Measurements from ENCODE around the gene KDM1A. TPM values are rescaled to one million over a fixed set of nuclear protein-coding genes. Genes with fewer than 3 reads are reported as not detected.

The KDM1A gene
- total RNA-seq, 2 donors from 2014 or later, result 49.2 to 50.7 TPM

DNA sequence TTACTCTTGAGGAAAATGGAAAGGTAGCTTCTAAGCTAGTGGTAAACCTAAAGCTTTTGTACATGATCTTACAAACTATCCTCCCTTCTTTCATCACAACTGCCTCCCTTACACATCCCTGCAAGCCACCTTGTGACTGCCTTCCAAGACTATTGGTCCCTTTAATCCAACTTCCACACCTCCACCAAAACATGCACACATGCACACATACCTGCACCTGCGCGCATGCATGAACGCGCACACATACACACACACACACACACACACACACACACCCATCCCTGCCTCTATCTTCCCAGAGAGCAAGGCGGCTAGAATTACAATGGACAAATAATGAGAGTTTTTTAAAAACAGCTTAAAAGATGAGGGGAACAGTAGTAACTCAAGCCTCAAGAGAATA lies 91.1 kb downstream of the KDM1A start:
- peak overlapping the region; percentile 33 to 48 for H3K4me3 Mint-ChIP-seq
- ATAC-seq (replicated peaks in 1 of 2), result no peak
- no peaks in the 10 kb centered on the region for H3K9me3 Mint-ChIP-seq
- peaks cover 1 to 3% of the 10 kb centered on the region in 2 donors for H3K36me3 Mint-ChIP-seq (ENCODE audit: insufficient read depth in 2 of 2)
- peaks cover 70% of the 10 kb centered on the region for H3K4me1 Mint-ChIP-seq (ENCODE audit: low read depth)
- H3K27me3 Mint-ChIP-seq (ENCODE audit: low read depth), result no peaks in the 10 kb centered on the region
- peak overlapping the region; percentile 90 for H3K27ac Mint-ChIP-seq
- no peak for DNase-seq

DNA sequence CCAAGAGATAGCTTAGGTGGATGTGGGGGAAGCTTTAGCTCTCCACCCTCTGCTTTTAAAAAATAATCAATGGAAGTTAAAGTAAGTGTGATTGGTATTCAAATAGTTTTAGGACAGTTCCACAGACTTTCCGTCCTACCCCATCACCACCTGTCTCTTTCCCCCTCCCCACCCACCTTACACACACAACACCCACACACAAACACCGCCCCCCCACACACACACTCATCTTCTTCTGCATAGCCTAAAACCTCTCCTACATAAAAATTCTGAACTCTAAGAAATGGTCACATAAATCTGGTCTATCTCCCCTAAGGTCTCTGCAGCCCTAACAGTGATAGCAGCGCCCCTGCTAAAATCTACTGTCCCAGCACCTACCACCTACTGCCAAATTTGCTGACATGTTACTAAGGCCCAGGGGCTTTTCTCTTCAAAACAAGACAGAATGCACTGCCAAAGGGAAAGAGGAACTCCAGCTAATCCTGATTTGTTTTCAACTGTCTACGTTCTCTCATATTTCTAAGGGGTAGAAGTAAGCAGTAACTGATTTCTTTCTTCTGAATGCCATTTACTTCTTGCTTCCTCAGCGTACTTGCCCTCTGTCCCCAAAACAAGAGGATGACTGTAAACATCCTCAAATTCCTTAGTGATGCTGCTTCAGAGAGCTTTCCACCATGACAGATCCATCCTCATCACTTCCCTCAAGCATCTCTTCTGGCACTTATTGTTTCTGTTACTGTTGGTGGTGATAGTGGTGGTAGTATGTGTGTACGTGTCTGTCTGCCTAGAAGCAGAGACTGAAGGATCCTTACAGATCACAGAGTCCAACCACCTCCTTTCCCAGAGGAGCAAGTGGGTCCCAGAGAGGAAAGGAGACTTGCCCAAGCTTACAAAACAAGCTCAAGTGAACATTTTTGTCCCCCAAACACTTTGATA lies 92.6 kb downstream of the KDM1A start:
- peak overlapping the region; percentile 36 for H3K27ac Mint-ChIP-seq
- H3K27me3 Mint-ChIP-seq (ENCODE audit: low read depth), result no peaks in the 10 kb centered on the region
- DNase-seq, result no peak
- peak overlapping the region; percentile 5 to 67 for H3K4me3 Mint-ChIP-seq
- H3K36me3 Mint-ChIP-seq (ENCODE audit: insufficient read depth in 2 of 2), result peaks cover 1 to 3% of the 10 kb centered on the region in 2 donors
- no peaks in the 10 kb centered on the region for H3K9me3 Mint-ChIP-seq
- H3K4me1 Mint-ChIP-seq (ENCODE audit: low read depth), result peaks cover 73% of the 10 kb centered on the region
- ATAC-seq (replicated peaks in 1 of 2), result no peak

DNA sequence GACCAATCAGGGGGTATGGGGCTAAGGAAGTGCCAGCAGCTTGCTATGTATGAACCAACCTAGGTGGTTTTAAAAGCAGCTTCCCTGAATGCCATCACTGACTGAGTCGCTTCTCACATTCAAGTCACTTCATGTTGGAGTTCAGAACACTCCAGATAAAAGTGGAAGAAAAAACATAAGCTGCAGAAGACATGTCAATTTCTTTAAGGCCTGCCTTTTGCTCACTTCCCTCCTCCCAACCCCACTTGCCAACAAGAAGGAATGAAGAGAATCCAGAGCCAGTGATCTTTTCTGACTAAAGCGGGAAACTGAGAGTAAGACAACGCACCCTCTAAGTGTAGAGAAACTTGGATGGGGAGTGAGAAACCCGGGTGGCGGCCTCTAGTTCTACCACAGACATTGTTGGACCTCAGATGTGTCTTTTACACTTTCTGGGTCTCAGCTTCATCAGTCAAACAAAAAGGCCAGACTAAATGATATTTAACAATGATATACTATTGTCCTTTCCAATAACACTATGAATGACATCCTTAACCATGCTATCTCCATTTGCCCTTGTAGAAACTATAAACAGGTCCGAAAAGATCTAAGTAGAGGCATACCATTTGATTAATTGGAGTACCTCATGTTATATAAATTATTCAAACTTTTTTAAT lies 95.3 kb downstream of the KDM1A start:
- ATAC-seq (replicated peaks in 1 of 2), result no peak
- peaks cover 78% of the 10 kb centered on the region for H3K4me1 Mint-ChIP-seq (ENCODE audit: low read depth)
- no peak overlapping the region for H3K4me3 Mint-ChIP-seq
- H3K36me3 Mint-ChIP-seq (ENCODE audit: insufficient read depth in 2 of 2), result peaks cover 0 to 3% of the 10 kb centered on the region in 2 donors
- H3K27ac Mint-ChIP-seq, result peak overlapping the region; percentile 42
- no peaks in the 10 kb centered on the region for H3K9me3 Mint-ChIP-seq
- no peak for DNase-seq
- H3K27me3 Mint-ChIP-seq (ENCODE audit: low read depth), result no peaks in the 10 kb centered on the region

DNA sequence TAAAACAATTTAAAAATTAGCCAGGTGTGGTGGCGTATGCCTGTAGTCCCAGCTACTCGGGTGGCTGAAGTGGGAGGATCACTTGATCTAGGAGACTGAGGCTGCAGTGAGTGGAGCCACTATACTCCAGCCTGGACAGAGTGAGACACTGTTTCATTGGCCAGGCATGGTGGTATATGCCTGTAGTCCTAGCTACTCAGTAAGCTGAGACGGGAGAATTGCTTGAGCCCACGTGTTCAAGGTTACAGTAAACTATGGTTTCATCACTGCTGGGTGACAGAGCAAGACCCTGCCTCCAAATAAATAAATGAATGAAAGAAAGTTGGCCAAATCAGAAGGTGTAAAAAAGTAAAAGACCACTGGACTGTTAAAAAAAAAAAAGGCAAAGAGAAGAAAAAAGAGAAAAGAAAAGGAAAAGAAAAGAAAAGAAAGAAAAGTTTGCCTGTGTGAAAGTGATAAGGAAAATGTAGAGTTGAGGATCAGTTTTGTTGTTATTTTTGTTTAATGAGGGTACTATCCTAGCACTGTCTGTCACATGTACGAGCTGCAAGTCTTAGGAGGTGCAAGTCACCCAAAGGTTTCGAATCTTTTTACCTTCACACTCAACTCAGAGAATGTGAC lies 97.1 kb downstream of the KDM1A start:
- ATAC-seq (replicated peaks in 1 of 2) (no peak), DNase-seq (no peak)
- no peaks in the 10 kb centered on the region for H3K9me3 Mint-ChIP-seq
- H3K27ac Mint-ChIP-seq, result peak overlapping the region; percentile 37
- peaks cover 77% of the 10 kb centered on the region for H3K4me1 Mint-ChIP-seq (ENCODE audit: low read depth)
- H3K4me3 Mint-ChIP-seq, result no peak overlapping the region
- peaks cover 0 to 3% of the 10 kb centered on the region in 2 donors for H3K36me3 Mint-ChIP-seq (ENCODE audit: insufficient read depth in 2 of 2)
- no peaks in the 10 kb centered on the region for H3K27me3 Mint-ChIP-seq (ENCODE audit: low read depth)

DNA sequence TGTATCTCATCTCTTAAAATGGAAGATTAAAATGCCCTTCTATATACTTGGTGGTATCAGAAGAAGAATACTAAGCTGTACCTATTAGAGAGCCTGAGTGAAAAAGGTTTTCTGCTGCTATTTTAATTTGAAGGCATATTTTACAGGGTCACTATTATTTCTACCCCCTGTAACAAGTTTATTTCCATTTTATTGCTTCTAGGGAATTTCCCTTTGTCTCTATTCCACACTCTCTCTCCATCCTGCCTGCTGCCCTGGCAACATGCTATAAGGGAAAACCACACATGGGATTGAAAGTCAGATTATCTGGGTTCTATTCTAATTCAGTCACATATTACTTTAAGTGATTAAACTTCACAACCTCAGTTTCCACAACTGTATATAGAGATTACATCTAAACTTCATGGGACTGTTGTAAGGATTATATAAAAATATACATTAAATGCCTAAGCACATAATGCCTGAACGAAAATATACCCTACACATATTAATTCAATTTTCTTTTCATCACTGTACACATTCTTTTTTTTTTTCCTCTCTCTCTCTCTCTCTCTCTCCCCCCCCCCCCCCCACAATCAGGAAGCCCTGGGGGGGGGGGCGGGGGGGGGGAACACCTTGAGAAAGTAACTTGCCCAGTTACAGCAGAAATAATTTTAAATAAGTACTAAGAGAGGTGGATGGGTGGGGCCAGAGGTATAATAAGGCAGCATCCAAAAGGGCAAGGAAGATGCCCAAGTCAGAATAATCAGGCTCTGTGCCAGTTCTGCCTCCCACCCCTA lies 97.8 kb downstream of the KDM1A start:
- ATAC-seq (replicated peaks in 1 of 2) (no peak), DNase-seq (no peak)
- Mint-ChIP-seq H3K27me3 (ENCODE audit: low read depth) (no peaks in the 10 kb centered on the region), H3K9me3 (no peaks in the 10 kb centered on the region), H3K36me3 (ENCODE audit: insufficient read depth in 2 of 2) (peaks cover 0 to 3% of the 10 kb centered on the region in 2 donors), H3K27ac (no peak overlapping the region), H3K4me1 (ENCODE audit: low read depth) (peaks cover 71% of the 10 kb centered on the region), H3K4me3 (no peak overlapping the region)

DNA sequence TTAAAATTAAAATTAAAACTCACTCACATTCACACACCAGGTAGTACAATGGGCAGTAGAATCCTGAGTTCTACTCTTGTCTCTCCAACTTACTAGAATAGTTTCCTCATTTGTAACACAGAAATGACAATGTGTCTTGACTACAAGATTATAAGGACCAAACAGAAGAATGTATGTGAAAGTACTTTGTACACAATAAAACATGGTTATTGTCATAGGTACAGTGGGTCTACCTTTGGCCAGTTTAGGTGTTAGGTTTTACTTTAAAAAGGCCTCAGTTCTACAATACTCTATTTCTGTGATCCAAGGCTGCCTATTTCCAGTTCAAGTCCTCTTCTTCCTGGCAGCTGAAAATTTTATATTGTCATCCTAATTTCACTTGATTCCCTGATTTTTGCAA lies 99.1 kb downstream of the KDM1A start:
- Mint-ChIP-seq H3K27ac (peak overlapping the region; percentile 97), H3K27me3 (ENCODE audit: low read depth) (no peaks in the 10 kb centered on the region), H3K9me3 (no peaks in the 10 kb centered on the region), H3K4me3 (peak overlapping the region in 1 of 2 donors; percentile 88), H3K36me3 (ENCODE audit: insufficient read depth in 2 of 2) (no peaks in the 10 kb centered on the region), H3K4me1 (ENCODE audit: low read depth) (peaks cover 58% of the 10 kb centered on the region)
- no peak for ATAC-seq (replicated peaks in 1 of 2)
- DNase-seq, result no peak

DNA sequence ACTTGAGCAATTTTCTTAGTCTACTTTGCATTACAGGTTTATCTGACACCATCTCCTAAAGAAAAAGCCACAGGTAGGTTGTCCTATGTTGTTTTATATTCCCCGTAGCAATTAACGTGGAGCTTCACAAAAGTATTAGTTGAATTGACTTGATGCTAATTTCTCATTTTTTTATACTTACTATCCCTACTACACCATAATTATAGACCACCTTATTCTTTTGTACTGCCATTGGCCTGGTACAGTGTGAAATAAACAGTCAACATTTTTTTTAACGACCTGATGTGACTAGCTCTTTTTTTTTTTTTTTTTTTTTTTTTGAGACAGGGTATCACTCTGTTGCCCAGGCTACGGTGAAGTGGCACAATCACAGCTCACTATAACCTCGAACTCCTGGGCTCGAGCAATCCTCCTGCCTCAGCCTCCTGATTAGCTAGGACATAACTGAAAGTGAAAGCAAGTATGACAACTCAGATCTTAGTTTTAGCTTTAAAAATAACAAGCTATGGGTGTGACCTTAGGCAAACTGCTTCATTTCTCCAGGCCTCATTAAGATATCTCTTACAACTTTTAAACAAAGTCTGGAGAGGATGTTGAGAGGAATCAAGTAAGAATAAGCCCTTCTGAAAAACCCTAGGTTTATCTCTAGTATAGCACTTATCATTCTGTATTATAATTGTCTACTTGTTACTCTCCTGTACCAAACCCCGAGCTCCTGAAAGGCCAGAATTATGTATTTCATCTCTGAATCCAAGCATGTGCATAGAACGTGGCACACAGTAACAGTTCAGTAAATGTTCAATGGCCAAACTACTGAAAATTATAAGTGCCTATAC lies 99.9 kb downstream of the KDM1A start:
- Mint-ChIP-seq H3K4me3 (peak overlapping the region; percentile 28 to 88), H3K27me3 (ENCODE audit: low read depth) (no peaks in the 10 kb centered on the region), H3K27ac (peak overlapping the region; percentile 97), H3K9me3 (no peaks in the 10 kb centered on the region), H3K4me1 (ENCODE audit: low read depth) (peaks cover 50% of the 10 kb centered on the region), H3K36me3 (ENCODE audit: insufficient read depth in 2 of 2) (no peaks in the 10 kb centered on the region)
- ATAC-seq (replicated peaks in 1 of 2) (peak; percentile 90 to 94), DNase-seq (peak; percentile 40 to 56)

DNA sequence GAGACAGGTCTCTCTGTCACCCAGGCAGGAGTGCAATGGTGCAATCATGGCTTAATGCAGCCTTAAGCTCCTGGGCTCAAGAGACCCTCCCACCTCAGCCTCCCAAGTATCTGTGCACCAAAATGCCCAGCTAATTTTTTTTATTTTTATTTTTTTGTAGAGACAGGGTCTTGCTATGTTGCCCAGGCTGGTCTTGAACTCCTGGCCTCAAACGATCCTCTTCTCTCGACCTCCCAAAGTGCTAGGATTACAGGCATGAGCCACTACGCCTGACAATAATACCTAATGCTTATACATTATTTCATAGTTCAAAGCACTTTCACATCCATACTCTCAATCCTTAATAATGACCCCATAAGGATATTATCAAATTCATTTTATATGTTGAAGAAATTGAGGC lies 101.1 kb downstream of the KDM1A start:
- peak overlapping the region in 1 of 2 donors; percentile 37 for H3K4me3 Mint-ChIP-seq
- H3K9me3 Mint-ChIP-seq, result no peaks in the 10 kb centered on the region
- ATAC-seq (replicated peaks in 1 of 2), result no peak
- peaks cover 53% of the 10 kb centered on the region for H3K4me1 Mint-ChIP-seq (ENCODE audit: low read depth)
- peak overlapping the region; percentile 70 for H3K27ac Mint-ChIP-seq
- no peaks in the 10 kb centered on the region for H3K36me3 Mint-ChIP-seq (ENCODE audit: insufficient read depth in 2 of 2)
- no peak for DNase-seq
- H3K27me3 Mint-ChIP-seq (ENCODE audit: low read depth), result no peaks in the 10 kb centered on the region

DNA sequence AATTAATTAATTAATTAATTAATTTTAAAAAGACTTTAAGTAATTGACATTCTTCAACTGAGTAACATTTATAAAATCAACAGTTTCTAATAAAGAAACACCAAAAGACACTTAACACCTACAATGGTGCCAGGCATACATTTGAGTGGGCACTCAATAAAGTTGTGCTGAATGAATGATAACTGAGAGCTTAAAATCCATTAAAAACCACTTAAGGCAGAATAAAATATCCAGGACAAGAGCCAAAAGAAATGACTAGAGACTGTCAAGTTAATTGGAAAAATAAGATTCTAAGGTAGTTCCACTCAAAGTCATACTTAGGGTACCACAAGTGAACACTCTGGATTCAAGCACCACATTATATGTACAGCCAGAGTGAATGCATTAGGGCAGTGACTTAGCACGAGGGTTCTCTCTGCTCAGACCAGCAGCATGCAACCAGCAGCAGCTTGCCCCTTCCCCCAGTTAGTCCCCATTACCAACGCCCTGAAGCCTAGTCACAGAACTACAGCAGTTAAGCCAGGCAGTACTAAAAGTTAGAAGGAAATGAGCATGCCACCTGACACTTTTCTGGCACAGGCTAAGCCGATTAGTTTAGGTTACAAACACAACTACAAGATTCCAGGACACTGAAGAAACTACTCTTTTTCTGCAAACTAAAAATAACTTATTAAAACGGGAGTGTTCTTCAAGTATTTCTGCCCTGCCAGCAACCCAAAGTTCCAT lies 102.9 kb downstream of the KDM1A start:
- H3K4me3 Mint-ChIP-seq, result no peak overlapping the region
- no peaks in the 10 kb centered on the region for H3K9me3 Mint-ChIP-seq
- H3K27ac Mint-ChIP-seq, result no peak overlapping the region

DNA sequence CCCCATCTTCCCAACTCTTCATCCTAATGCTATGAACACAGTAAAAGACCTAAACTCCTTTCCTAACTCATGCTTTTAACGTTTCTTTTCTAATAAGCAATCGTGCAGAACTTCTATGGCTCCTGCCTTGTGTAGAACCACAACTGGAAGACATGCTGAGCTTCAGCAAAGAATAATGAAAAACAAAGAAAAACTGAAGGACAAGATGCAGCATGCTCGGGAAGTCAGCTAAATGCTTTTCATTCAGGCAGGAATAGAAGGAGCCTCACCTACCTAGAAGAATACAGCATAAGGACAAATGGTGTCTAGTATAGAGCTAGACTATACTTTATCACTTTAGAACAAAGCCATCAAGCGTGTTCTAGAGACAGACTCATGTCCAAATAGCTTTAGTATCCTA lies 103.5 kb downstream of the KDM1A start:
- no peak for ATAC-seq (replicated peaks in 1 of 2)
- no peak overlapping the region for H3K4me3 Mint-ChIP-seq
- H3K27ac Mint-ChIP-seq, result no peak overlapping the region
- no peaks in the 10 kb centered on the region for H3K9me3 Mint-ChIP-seq
- H3K27me3 Mint-ChIP-seq (ENCODE audit: low read depth), result no peaks in the 10 kb centered on the region
- DNase-seq, result no peak
- H3K4me1 Mint-ChIP-seq (ENCODE audit: low read depth), result peaks cover 43% of the 10 kb centered on the region
- H3K36me3 Mint-ChIP-seq (ENCODE audit: insufficient read depth in 2 of 2), result no peaks in the 10 kb centered on the region

More for the DNA sequence above, 102.9 kb downstream of the KDM1A start:
- Mint-ChIP-seq H3K27me3 (ENCODE audit: low read depth) (no peaks in the 10 kb centered on the region), H3K36me3 (ENCODE audit: insufficient read depth in 2 of 2) (no peaks in the 10 kb centered on the region), H3K4me1 (ENCODE audit: low read depth) (peaks cover 48% of the 10 kb centered on the region)
- ATAC-seq (replicated peaks in 1 of 2) (no peak), DNase-seq (no peak)

DNA sequence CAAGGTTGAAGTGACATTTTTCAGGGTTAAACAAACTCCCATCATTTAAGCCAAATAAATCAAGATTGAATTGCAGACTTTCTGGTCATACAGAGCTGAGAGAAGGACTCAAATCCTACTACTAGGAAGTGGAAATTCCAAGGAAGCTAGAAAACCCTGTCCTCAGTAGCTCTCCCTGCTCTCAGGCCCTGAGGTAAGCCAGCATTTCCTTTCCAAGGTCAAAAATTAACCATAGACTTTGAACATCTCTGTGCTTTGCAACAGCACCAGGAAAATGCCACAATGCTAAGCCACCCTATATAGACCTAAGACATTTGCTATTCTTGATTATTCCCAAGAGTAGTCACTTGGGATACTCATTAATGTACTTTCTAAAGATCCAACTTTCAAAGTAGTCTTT lies 104.3 kb downstream of the KDM1A start:
- DNase-seq (no peak), ATAC-seq (replicated peaks in 1 of 2) (no peak)
- Mint-ChIP-seq H3K4me3 (peak overlapping the region in 1 of 2 donors; percentile 57), H3K36me3 (ENCODE audit: insufficient read depth in 2 of 2) (no peaks in the 10 kb centered on the region), H3K27ac (peak overlapping the region; percentile 88), H3K9me3 (no peaks in the 10 kb centered on the region), H3K4me1 (ENCODE audit: low read depth) (peaks cover 41% of the 10 kb centered on the region), H3K27me3 (ENCODE audit: low read depth) (no peaks in the 10 kb centered on the region)

Measured in activated T-cell treated with anti-CD3 and anti-CD28 coated beads, Interleukin-2, amount 50 U/mL, for 72 hours (primary cell).